D721Med (cell line): ENCODE measurements around the gene SYT12.

Source experiments
- DNase-seq: peaks from one replicate; pipeline ENCODE4 v3.0.0; 2011; ENCODE audit warnings: low spot score; ENCODE audit not compliant: insufficient read length
- FAIRE-seq: peaks from 2 replicates; lab custom pipeline; 2011; peaks lifted over from hg19 to GRCh38; lab: Jason Lieb, UNC
- CTCF ChIP-seq: IDR thresholded peaks from 2 replicates; pipeline ENCODE4 v1.5.1; 2012; ENCODE audit warnings: mild to moderate bottlenecking, control low read depth; ENCODE audit not compliant: insufficient read depth; ENCODE audit errors: missing control alignments

The SYT12 gene

GRCh38 chr11:67051945-67052488 is 29.1 kb downstream of the SYT12 start:
- no peak for TF ChIP-seq CTCF
- FAIRE-seq, result no peak

GRCh38 chr11:67052891-67053290 is 30.0 kb downstream of the SYT12 start:
- DNase-seq (no peak), FAIRE-seq (no peak)
- TF ChIP-seq CTCF, result no peak

More at GRCh38 chr11:67051945-67052488, 29.1 kb downstream of the SYT12 start:
- DNase-seq, result no peak

- DNase-seq (peak; percentile 96), FAIRE-seq (no peak)
- peak; percentile 61 for TF ChIP-seq CTCF
These were observed 31.0 kb downstream of the SYT12 start for GRCh38 chr11:67053896-67054329.

- DNase-seq (no peak), FAIRE-seq (no peak)
- TF ChIP-seq CTCF, result no peak
These were observed 31.5 kb downstream of the SYT12 start for GRCh38 chr11:67054346-67054835.

GRCh38 chr11:67054836-67055523 is 32.0 kb downstream of the SYT12 start:
- FAIRE-seq (no peak), DNase-seq (peak; percentile 67)
- TF ChIP-seq CTCF, result no peak

- FAIRE-seq, result no peak
These were observed 32.9 kb downstream of the SYT12 start for GRCh38 chr11:67055812-67056211.

More at GRCh38 chr11:67055812-67056211, 32.9 kb downstream of the SYT12 start:
- no peak for DNase-seq
- no peak for TF ChIP-seq CTCF
